NCI-H1694 (cell line): ENCODE data around the gene MTUS2.

Source experiments
- DNase-seq: peaks from one replicate; lab custom pipeline; 2025; lab: John Stamatoyannopoulos, UW

The MTUS2 gene

GRCh38 chr13:28820099-28821051, at the start of gene MTUS2:
Gene MTUS2, plus strand, starts transcription at chr13:28820339.
- no peak for DNase-seq

DNA sequence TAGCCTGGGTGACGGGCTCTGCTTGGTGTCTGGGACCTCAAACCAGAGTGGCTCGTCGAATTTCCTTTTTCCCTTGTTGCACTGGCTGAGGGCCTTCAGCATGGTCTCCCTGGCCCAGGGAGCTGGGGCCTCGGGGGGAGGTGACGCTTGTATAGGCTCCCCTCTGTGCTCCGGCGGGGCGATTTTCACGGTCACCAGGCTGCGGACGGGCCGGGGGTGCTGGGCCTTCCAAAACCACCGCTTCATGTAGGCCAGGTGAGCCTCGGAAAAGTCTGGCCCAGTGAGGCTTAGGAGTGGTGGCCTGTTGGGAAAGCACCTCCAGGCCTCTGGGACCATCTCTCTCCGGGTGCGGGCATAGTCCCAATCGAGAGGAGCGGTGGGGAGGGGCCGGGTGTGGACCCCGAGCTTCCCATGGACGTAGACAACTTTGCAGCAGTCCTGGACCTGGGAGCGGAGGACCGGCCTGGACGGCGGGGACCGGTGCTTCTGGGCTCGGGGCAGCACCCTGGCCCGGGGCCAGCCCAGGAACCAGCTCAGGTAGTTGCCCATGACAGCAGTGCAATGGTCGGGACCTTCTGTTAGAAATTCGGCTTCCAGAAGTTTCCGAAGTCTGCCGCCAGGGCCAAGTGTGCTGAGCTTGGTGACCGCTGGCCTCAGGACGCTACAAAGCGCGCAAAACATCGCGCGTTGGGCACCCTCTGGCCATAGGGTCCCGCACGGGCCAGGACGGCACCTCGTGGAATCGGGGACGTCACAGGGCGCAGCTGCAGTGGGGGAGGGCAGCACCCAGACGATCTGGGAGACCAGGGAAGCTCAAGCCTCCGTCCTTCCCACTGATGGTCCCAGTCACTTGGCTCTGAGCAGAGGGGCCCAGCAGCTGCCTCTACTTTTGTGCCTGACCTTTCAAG, 41.6 kb upstream of the MTUS2 start:
- no peak for DNase-seq

DNA sequence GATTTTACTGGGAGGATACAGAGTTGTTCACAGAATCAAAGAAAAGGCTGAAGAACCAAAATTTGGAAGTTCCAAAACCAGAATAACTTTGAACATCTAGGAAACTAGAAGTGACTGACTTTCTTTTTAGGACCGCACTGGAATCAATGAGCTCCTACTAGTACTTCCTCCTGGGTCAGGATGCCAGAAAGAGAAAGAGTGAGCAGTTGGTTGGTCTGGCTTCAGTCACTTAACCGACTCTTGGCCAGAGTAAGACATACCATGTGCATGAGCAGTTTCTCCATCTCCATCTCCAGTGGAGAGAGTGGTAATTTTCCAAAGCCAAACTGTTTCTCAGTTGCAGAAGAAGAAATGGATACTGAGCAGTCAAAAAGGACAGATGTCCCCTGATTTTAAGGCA, 27.1 kb upstream of the MTUS2 start:
- no peak for DNase-seq

DNA sequence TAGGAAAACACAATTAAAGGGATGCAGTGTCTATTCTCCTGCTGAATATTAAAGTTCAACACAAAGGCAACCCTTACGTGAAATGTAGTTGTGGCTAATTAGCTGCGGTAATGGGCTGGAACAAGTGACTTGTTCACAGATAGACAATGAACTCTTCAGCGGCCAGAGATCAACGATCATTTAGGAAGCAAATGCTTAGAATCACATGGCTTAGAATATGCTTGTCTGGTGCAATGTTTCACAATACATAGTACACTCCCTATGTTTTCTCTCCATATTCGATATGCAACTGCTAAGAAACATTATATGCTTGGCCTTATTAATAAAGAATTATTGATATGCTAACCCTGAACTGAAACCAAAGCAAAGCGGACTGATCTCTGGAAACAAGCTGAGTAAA, 25.7 kb upstream of the MTUS2 start:
- DNase-seq = no peak

DNA sequence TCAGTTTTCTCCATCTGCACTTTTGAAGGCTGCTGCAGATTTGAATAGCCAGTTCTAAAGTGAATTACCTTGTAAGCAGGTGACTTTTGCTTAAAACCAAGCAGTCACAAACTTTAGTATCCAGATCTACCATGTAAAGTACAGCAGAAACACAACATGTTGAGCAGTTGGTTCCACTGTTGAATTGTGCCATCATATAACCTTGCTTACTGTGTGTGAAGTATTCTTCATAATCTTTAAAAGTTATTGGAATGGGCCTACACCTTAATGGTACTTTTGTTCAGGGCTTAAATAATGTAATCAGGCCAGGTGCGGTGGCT, 23.2 kb upstream of the MTUS2 start:
- no peak for DNase-seq

GRCh38 chr13:28805193-28805819, 14.8 kb upstream of the MTUS2 start:
- DNase-seq = no peak

DNA sequence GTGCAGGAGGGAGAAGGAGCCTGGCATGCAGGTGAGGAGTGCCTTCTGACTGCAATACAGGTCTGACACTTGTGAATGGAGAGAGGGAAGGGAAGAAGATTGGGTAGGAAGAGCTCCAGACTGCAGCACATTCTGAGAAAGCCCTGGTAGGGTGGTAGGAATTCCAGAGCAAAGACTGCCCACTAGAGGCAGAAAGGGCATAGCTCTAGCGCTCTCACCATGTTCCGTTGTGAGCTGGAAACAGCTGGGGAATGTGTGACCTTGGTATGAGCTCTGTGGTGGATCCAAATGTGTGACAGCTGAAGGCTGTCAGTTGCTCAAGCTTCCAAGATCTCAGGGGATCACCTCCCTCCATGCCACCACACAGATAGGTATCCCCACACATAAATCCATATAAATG, 2.9 kb upstream of the MTUS2 start:
- DNase-seq = no peak

DNA sequence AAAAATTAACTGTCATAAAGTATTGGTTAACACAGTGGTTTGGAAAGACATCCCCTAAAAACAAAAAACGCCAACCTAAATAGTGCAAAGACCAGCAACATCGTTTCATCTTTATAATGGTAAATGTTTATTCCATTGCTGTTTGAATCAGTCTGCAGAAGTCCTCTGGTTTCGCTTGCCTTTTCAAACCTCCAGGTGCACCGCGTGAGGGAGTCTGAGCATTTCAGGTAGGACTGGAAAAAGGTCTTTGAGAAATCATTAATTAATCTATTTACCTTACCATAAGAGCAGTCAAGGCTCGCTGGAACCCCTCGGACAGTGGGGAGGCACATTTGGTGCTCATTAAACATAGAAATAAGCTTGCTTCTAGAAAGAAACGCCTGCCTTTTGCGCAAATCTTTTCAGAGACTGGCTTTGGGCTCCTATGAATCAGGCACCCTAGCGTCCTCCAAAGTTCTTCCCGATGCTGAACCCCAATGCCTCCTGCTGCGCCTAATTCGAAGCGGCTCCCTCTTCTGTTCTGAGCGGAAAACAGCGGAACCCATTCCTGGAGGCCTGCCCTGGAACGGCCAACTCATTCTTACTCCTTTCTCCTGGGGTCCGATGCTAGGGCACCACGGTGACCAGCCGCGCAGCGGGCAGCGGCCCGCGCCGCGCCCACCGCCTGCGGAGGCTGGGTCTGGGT, 951 bp upstream of the MTUS2 start:
- no peak for DNase-seq

GRCh38 chr13:28819735-28820098, 422 bp upstream of the MTUS2 start:
- DNase-seq = no peak

GRCh38 chr13:28822151-28822550, 2.0 kb downstream of the MTUS2 start:
- DNase-seq = no peak

DNA sequence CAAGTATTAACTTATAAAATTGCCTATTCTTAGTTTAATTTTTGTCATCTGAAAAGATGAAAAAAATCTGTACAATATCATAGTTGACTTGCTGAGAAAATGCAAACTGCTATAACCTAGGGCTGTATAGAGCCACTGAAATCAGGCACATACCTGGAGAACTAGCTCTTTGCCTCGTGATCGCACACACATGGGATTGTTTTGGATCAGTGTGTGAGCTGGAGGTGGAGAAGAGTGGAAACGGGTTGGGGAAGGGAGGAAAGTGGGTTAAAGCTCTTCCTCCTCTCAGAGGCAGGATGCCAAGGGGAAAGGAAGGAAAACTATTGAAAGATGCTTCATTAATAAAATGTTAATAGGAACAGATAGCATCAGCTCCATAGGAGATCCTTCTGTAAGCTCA, 2.7 kb downstream of the MTUS2 start:
- no peak for DNase-seq

GRCh38 chr13:28825379-28825778, 5.2 kb downstream of the MTUS2 start:
- no peak for DNase-seq

DNA sequence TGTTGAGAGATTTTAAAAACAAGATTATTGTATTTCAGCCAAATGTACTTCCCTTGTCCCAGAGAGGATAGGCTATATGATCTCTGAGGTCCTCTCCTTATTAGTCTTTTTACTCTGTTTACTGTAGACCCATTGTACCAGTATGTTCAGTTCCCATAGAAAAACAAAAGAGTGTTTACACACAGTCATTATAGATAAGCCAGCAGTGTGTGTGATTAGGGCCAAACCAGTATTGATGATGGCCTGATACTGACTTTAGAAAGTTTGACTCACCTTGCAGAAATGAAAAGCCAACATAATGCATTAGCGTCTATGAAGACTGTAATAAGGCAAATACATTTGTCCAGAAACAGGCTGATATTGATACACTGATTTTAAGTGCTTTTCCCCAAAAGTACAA, 6.2 kb downstream of the MTUS2 start:
- no peak for DNase-seq

- no peak for DNase-seq
Observed at GRCh38 chr13:28830580-28830979, 10.4 kb downstream of the MTUS2 start.

DNA sequence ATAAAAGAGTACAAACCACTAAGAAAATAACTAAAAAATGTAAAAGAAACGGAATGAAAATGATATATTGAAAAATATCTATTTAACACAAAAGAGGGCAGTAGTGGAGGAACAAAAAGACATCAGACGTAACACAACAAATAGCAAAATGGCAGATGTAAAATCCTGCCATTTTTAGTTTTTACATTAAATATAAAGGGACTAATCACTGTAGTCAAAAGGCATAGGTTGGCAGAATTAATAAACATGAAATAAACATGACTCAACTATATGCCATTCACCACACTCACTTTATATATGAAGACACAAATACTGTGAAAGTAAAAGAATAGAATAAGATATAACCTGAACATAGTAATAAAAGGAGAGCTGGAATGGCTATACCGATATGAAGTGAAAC, 11.0 kb downstream of the MTUS2 start:
- DNase-seq = no peak

- no peak for DNase-seq
Observed at GRCh38 chr13:28837111-28837510, 17.0 kb downstream of the MTUS2 start.

GRCh38 chr13:28843639-28844038, 23.5 kb downstream of the MTUS2 start:
- no peak for DNase-seq

DNA sequence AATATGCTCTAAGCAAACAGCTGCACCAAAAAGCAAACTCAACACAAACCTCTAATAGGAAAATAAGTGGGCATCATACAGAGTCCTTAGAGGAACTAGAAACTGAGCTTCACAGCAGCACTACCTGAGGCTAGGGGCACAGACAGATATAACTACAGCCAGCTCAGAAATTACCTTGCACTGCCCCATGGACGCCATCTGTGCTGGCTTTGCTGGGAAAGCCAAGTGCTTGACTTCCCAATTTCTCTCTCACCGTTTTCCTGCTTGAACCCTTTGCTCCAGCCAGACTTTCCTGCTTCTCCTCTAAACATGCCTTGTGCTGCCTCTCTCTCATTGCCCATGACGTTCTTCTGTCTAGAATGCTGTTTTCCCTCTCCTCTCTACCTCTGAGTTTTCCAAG, 29.3 kb downstream of the MTUS2 start:
- DNase-seq = no peak

DNA sequence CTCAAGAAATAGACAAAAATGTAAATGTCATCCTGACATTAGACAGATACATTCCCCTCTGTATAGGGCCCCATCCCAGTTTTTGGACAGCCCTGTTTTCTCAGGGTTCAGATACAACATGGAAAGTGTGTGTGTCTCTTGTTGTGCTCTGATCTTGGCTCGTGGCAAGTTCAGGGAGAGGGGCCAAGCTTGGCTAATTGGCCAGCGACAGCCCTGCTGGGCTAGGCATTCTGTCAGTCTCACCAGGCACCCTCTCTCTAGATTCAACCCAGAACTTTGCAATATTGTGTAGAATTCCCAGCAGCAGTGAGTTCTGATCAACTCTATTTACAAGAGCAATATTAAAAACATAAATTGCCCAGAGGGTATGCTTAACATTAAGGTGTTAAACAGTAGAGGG, 30.1 kb downstream of the MTUS2 start:
- no peak for DNase-seq

DNA sequence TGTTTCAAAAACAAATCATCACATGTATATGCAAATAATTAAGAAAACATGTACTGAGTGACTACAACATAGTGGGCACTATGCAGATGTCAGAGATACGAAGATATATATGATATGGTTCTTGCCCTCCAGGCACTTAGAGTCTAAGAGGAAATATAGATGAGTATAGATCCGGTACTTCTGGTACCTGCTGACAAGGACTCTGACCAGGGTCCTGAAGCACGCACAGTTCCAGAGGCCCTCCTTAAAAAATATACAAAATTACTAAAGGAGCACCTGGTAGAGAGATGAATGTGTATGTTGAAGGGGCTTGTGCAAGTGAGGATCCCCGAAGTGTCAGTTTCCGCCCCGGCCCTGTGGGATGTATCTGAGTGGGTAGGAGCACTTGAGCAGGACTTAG, 31.3 kb downstream of the MTUS2 start:
- DNase-seq = no peak

DNA sequence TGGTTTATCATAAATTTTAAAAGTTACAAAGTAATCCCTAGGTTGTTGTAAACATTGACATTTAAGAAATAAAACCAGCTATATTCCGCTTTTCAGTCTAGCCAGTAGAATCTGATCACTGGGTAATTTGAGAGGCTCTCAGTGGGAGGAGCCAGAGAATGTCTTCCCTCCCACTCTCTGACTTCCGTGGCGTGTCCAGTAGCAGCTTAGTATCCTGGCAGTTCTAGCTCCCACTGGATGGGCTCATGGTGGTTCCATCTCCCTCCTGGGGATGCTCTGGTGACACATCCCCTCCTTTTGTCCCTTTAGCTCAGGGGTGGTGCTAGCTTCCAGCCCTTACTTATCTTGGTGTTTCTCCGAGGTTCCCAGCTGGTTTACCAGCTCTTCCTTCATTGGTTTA, 34.5 kb downstream of the MTUS2 start:
- DNase-seq = no peak

- no peak for DNase-seq
Observed at GRCh38 chr13:28856287-28856686, 36.1 kb downstream of the MTUS2 start.
